Measurements from ENCODE around the gene ATF7IP2. TPM values are rescaled to one million over a fixed set of nuclear protein-coding genes. Genes with fewer than 3 reads are reported as not detected.

ATF7IP2 gene
- polyA plus RNA-seq, 1 experiment, result 6.3 TPM

DNA sequence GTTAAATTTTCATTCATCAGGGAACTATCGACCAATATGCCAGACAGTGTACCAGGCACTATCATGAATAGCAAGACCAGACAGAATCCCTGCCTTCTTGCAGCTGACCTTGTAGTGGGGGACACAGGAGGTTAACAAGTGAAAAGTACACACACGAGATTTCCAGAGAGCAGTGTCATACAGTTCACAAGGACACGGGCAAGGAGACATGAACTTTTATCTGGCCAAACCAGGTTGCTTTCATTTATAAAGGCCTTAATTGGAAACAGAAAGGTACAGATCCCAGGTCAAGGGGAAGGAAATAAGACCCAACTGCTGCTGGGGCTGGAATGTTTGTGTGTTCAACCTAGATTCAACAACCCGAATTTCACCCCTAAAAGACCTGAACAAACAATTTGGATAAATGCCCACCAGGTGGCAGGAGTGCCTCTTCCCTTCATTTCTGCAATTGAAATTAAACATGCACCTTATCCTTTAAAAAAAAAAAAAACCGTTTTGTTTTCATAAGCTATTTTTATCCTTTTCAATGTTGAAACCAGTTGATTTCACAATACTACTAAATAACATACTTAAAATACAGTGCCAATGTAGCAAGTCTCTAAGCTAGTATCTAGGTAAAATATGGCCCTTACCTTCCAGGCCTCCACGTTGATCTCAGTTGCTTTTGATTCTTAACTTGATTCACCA, 128.7 kb downstream of the ATF7IP2 start:
- H3K4me3 ChIP-seq (ENCODE audit: low read depth, low read length), result no peak overlapping the region
- no peak overlapping the region for H3K27ac ChIP-seq (ENCODE audit: low read depth, low read length)
- TF ChIP-seq, protein P1, sequence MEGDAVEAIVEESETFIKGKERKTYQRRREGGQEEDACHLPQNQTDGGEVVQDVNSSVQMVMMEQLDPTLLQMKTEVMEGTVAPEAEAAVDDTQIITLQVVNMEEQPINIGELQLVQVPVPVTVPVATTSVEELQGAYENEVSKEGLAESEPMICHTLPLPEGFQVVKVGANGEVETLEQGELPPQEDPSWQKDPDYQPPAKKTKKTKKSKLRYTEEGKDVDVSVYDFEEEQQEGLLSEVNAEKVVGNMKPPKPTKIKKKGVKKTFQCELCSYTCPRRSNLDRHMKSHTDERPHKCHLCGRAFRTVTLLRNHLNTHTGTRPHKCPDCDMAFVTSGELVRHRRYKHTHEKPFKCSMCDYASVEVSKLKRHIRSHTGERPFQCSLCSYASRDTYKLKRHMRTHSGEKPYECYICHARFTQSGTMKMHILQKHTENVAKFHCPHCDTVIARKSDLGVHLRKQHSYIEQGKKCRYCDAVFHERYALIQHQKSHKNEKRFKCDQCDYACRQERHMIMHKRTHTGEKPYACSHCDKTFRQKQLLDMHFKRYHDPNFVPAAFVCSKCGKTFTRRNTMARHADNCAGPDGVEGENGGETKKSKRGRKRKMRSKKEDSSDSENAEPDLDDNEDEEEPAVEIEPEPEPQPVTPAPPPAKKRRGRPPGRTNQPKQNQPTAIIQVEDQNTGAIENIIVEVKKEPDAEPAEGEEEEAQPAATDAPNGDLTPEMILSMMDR (IDR thresholded peaks at IDR 0.05; ENCODE audit: low read depth, low read length), result peak; percentile 64
- ChIA-PET POLR2A (no interaction called here), CTCF (interaction anchor here (0.6 to 6.0 kb wide), 38 partner anchors 9 to 1947 kb away, joined by 3 to 204 read pairs (median 4); partner anchors contain the start of genes EMP2 and NUBP1)
- no peaks in the 10 kb centered on the region for H3K27me3 ChIP-seq (ENCODE audit: control insufficient read depth, insufficient read depth, low read length)
- DNase-seq (ENCODE audit: low read depth, low spot score), result peak; percentile 46
- no peaks in the 10 kb centered on the region; the same call in 1 of the 2 replicates for H3K9me3 ChIP-seq (ENCODE audit: control insufficient read depth, insufficient read depth, low read length)

DNA sequence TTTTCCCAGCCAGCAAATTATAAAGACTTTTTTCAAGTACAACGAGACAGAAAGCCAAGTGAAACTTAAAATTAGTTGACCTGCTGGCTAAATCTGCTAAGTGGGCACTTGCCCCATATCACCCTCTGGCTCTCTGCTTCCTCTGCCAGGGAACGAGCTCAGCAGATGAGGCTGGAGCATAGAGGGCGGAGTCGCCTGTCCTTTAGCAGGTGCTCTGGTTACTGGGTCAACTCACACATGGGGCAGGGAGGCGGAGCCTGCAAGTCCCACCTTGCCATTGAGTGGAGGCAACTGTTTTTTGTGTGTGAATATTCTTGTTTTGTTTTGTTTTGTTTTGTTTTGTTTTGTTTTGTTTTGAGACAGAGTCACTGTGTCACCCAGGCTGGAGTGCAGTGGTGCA, 132.0 kb downstream of the ATF7IP2 start:
- H3K9me3 ChIP-seq (ENCODE audit: control insufficient read depth, insufficient read depth, low read length), result no peaks in the 10 kb centered on the region; the same call in 1 of the 2 replicates
- DNase-seq (ENCODE audit: low read depth, low spot score), result no peak
- no peaks in the 10 kb centered on the region for H3K27me3 ChIP-seq (ENCODE audit: control insufficient read depth, insufficient read depth, low read length)
- no peak overlapping the region for H3K27ac ChIP-seq (ENCODE audit: low read depth, low read length)
- POLR2A ChIA-PET, result no interaction called here
- CTCF ChIA-PET, result interaction anchor here (0.5 to 1.2 kb wide), 2 partner anchors 113 to 218 kb away, joined by 3 to 4 read pairs; no protein-coding TSS in a partner anchor
- TF ChIP-seq, protein P1 (IDR thresholded peaks at IDR 0.05; ENCODE audit: low read depth, low read length), result no peak
- no peak overlapping the region for H3K4me3 ChIP-seq (ENCODE audit: low read depth, low read length)

DNA sequence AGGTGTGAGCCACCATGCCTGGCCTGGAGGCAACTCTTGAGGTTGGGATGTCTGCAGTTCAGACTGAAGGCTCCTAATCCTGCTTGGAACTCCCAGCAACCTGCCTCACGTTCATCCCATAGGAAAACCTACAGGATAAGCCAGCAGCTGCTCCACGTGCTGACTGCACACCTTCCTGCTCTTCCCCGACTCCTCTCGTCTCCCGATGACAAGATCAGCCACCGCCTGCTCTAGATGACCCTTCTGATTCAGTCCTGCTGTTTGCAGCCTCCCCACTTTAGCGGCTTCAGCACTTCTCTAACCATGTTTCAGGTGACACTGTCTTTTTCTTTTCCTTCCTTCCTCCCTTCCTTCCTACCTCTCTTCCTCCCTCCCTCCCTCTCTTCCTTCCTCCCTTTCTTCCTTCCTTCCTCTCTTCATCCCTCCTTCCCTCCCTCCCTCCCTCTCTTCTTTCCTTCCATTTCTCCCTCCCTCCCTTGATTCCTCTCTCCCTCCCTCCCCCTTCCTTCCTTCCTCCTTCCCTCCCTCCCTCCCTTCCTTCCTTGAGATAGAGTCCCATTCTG, 132.7 kb downstream of the ATF7IP2 start:
- ChIA-PET CTCF (interaction anchor here (0.5 to 1.2 kb wide), 2 partner anchors 112 to 218 kb away, joined by 3 to 4 read pairs; no protein-coding TSS in a partner anchor), POLR2A (interaction anchor here (0.6 kb wide), 1 partner anchor 1483 kb away, joined by 3 read pairs; no protein-coding TSS in a partner anchor)
- DNase-seq (ENCODE audit: low read depth, low spot score), result no peak
- Histone ChIP-seq H3K27ac (ENCODE audit: low read depth, low read length) (no peak overlapping the region), H3K27me3 (ENCODE audit: control insufficient read depth, insufficient read depth, low read length) (no peaks in the 10 kb centered on the region), H3K9me3 (ENCODE audit: control insufficient read depth, insufficient read depth, low read length) (no peaks in the 10 kb centered on the region; the same call in 1 of the 2 replicates), H3K4me3 (ENCODE audit: low read depth, low read length) (no peak overlapping the region)
- TF ChIP-seq, protein P1 (IDR thresholded peaks at IDR 0.05; ENCODE audit: low read depth, low read length), result no peak

DNA sequence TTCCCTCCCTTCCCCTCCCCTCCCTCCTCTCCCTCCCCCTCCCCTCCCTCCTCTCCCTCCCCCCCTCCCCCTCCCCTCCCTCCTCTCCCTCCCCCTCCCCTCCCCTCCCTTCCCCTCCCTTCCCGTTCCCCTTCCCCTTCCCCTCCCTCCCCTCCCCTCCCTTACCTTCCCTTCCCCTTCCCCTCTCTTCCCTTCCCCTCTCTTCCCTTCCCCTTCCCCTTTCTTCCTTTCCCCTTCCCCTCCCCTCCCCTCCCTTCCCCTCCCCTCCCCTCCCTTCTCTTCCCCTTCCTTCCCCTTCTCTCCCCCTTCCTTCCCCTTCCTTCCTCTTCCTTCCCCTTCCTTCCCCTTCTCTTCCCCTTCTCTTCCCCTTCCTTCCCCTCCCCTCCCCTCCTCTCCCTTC, 133.4 kb downstream of the ATF7IP2 start:
- no peaks in the 10 kb centered on the region; the same call in 1 of the 2 replicates for H3K9me3 ChIP-seq (ENCODE audit: control insufficient read depth, insufficient read depth, low read length)
- H3K27ac ChIP-seq (ENCODE audit: low read depth, low read length), result no peak overlapping the region
- POLR2A ChIA-PET, result no interaction called here
- CTCF ChIA-PET, result no interaction called here
- no peak for DNase-seq (ENCODE audit: low read depth, low spot score)
- TF ChIP-seq, protein P1 (IDR thresholded peaks at IDR 0.05; ENCODE audit: low read depth, low read length), result no peak
- H3K27me3 ChIP-seq (ENCODE audit: control insufficient read depth, insufficient read depth, low read length), result no peaks in the 10 kb centered on the region
- H3K4me3 ChIP-seq (ENCODE audit: low read depth, low read length), result no peak overlapping the region
